H1 (cell line): ENCODE results near the gene CDC42BPB. TPM values are rescaled to one million over a fixed set of nuclear protein-coding genes. Genes with fewer than 3 reads are reported as not detected.

ENCODE experiments used
- E2F6 ChIP-seq: IDR thresholded peaks from 2 replicates; pipeline ENCODE4 v1.6.1; 2012; ENCODE audit warnings: inconsistent platforms
- polyA plus RNA-seq, 7 experiments: library from polyadenylated mRNA; depleted of rRNA in 3 of 7; stranded (reverse) in 5 of 7; unstranded in 2 of 7; fragments of >200 nt in 5 of 7; fragments of 200-250 nt in 2 of 7; gene quantifications; 1 replicate in 5 of 7; 2 replicates in 1 of 7; 4 replicates in 1 of 7; pipeline versions ENCODE4 v1.2.1 to v1.2.3, GENCODE V29; 2011 to 2013; ENCODE audit warnings: missing spikeins in 2 of 7, mixed read lengths in 2 of 7
- total RNA-seq: library from RNA; stranded (reverse); fragmentation: NEBNext Ultra II Directional; extraction: Animal tissue kit (Norgen Biotek cat#: 25700); gene quantifications from 2 replicates; pipeline ENCODE4 v1.2.1, GENCODE V29; 2021

CDC42BPB gene
- total and polyA plus RNA-seq, 2 of the 8 experiments (the other 6 are each of a cell fraction or from before 2014, with no cell fraction given), result 51.2 to 88.2 TPM

DNA sequence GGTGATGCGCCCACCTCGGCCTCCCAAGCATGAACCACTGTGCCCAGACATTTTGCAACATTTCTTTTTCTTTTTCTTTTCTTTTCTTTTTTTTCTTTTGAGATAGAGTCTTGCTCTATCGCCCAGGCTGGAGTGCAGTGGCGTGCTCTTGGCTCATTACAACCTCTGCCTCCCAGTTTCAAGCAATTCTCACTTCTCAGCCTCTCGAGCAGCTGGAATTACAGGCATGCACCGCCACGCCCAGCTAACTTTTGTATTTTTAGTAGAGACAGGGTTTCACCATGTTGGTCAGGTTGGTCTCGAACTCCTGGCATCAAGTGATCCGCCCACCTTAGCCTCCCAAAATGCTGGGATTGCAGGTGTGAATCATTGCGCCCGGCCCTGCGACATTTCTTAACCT is 7.6 kb upstream of the CDC42BPB start (continued):
- TF ChIP-seq E2F6, result no peak
